ENCODE data around the gene MKI67.

Gene MKI67

DNA sequence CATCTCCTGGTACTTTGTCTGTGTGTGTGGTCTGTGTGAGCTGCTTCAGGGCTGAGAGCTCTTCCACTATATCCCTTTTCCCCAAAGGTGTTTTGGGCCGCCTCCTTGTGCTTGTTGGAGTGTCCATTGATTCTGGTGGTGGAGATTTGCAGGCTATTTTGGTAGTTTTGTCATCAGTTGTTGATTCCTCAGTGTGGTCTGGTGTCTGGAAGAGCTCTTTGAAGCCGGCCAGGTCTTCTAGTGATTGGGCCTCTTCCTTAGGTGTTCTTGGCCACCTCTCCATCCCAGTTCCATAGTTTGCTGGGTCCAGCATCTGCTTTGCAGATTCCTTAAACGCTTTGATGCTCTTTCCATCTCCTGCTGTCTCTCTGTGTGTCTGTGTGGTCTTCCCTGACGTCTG lies 20.8 kb downstream of the MKI67 start:
- Histone ChIP-seq H3K27me3 (ENCODE audit: insufficient read depth, low read depth) (no peaks in the 10 kb centered on the region), H4K20me1 (ENCODE audit: insufficient read depth) (no peaks in the 10 kb centered on the region), H3K4me2 (no peak overlapping the region), H3K9ac (no peak overlapping the region), H3K4me1 (ENCODE audit: low read depth, poor library complexity, severe bottlenecking) (no peaks in the 10 kb centered on the region), H3K27ac (no peak overlapping the region), H3K36me3 (ENCODE audit: insufficient read depth) (peaks cover 28% of the 10 kb centered on the region), H3K79me2 (ENCODE audit: insufficient read depth, low read depth) (0 out of 2 replicates have a peak, but pooled peaks cover 8% of the 10 kb centered on the region), H3K4me3 (IDR thresholded peaks at IDR 0.05; ENCODE audit: insufficient read depth, low read depth, low read length) (no peak overlapping the region), H2AFZ (ENCODE audit: low read depth) (no peak overlapping the region)
- TF ChIP-seq, protein P1, sequence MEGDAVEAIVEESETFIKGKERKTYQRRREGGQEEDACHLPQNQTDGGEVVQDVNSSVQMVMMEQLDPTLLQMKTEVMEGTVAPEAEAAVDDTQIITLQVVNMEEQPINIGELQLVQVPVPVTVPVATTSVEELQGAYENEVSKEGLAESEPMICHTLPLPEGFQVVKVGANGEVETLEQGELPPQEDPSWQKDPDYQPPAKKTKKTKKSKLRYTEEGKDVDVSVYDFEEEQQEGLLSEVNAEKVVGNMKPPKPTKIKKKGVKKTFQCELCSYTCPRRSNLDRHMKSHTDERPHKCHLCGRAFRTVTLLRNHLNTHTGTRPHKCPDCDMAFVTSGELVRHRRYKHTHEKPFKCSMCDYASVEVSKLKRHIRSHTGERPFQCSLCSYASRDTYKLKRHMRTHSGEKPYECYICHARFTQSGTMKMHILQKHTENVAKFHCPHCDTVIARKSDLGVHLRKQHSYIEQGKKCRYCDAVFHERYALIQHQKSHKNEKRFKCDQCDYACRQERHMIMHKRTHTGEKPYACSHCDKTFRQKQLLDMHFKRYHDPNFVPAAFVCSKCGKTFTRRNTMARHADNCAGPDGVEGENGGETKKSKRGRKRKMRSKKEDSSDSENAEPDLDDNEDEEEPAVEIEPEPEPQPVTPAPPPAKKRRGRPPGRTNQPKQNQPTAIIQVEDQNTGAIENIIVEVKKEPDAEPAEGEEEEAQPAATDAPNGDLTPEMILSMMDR (conservative IDR thresholded peaks at IDR 0.05; ENCODE audit: low read depth, low read length): no peak

DNA sequence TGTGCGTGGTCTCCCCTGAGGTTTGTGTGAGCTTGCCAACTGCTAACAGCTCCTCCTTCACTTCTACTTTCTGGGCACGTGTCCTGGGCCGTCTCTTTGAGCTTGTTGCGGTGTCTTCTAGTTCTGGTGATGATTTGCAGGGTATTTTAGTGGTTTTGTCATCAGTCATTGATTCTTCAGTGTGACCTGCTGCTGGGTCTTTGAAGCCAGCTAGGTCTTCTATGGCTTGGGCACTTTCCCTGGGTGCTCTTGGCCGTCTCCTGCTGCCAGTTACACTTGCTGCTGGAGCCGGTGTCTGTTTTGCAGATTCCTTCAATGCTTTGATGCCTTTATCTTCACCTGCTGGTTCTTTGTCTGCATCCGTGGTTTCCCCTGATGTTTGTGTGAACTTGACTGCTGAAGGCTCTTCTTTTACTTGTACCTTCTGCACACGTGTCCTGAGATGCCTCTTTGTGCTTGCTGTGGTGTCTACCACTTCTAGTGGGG lies 23.0 kb downstream of the MKI67 start:
- H3K4me1 ChIP-seq (ENCODE audit: low read depth, poor library complexity, severe bottlenecking): no peaks in the 10 kb centered on the region
- no peaks in the 10 kb centered on the region for H4K20me1 ChIP-seq (ENCODE audit: insufficient read depth)
- TF ChIP-seq, protein P1 (conservative IDR thresholded peaks at IDR 0.05; ENCODE audit: low read depth, low read length): no peak
- no peak overlapping the region for H3K9ac ChIP-seq
- H2AFZ ChIP-seq (ENCODE audit: low read depth): no peak overlapping the region
- no peak overlapping the region for H3K4me3 ChIP-seq (IDR thresholded peaks at IDR 0.05; ENCODE audit: insufficient read depth, low read depth, low read length)
- no peaks in the 10 kb centered on the region for H3K27me3 ChIP-seq (ENCODE audit: insufficient read depth, low read depth)
- no peak overlapping the region for H3K4me2 ChIP-seq
- H3K79me2 ChIP-seq (ENCODE audit: insufficient read depth, low read depth): 0 out of 2 replicates have a peak, but pooled peaks cover 8% of the 10 kb centered on the region
- peaks cover 10% of the 10 kb centered on the region; the same call in 1 of the 2 replicates for H3K36me3 ChIP-seq (ENCODE audit: insufficient read depth)
- no peak overlapping the region for H3K27ac ChIP-seq

DNA sequence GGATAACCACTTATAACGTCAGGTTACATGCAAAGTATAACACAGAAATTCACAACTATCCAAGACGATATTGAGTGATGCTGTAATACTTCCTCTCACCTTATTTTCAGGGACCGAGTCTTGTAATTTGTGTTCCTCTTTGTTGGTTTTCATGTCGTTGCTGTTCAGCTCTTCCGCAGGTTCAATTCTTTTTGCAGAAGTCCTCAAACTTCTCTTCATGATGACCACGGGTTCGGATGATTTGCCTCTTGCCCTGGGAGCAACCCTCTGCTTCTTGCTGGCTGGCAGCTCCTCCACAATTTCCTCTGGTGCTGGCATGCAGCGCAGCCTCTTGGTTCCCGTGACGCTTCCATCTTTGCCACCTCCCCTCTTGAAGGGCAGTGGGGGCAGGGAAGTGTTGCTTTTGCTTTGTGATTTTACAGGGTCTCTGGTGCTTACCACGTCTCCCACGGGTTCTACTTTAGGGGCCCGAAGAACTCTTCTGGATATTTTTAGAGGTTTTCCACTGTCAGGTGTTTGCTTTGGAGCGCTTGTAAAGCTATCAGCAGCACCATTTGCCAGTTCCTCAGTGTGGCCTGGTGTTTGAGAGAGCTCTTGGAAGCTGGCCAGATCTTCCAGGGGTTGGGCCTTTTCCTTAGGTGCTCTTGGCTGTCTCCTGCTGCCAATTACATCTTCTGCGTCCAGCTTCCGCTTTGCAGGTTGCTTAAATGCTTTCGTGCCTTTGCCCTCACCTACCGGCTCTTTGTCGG lies 23.6 kb downstream of the MKI67 start:
- Histone ChIP-seq H2AFZ (ENCODE audit: low read depth) (no peak overlapping the region), H4K20me1 (ENCODE audit: insufficient read depth) (no peaks in the 10 kb centered on the region), H3K4me2 (no peak overlapping the region), H3K27ac (no peak overlapping the region), H3K4me1 (ENCODE audit: low read depth, poor library complexity, severe bottlenecking) (no peaks in the 10 kb centered on the region), H3K36me3 (ENCODE audit: insufficient read depth) (peaks cover 10% of the 10 kb centered on the region; the same call in 1 of the 2 replicates), H3K27me3 (ENCODE audit: insufficient read depth, low read depth) (no peaks in the 10 kb centered on the region), H3K79me2 (ENCODE audit: insufficient read depth, low read depth) (0 out of 2 replicates have a peak, but pooled peaks cover 8% of the 10 kb centered on the region), H3K4me3 (IDR thresholded peaks at IDR 0.05; ENCODE audit: insufficient read depth, low read depth, low read length) (no peak overlapping the region), H3K9ac (no peak overlapping the region)
- TF ChIP-seq, protein P1 (conservative IDR thresholded peaks at IDR 0.05; ENCODE audit: low read depth, low read length): no peak

DNA sequence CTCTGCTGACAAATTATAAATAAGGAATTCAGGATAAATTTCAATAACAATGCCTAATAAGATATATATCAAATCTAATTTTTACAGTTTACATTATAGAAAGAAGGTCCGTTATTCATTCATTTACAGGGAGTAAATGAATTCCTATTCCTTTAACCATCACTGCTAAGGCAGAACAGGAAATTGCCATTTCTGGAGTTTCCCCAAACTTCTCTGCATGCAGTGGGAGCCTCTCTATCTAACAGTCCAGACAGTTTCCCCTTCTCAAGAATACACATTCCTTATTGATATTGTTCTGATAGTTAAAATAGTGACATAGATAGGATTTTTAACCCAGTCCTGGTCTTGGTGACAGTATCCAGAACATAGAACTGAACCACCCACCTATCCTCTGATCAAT lies 24.3 kb downstream of the MKI67 start:
- Histone ChIP-seq H3K4me3 (IDR thresholded peaks at IDR 0.05; ENCODE audit: insufficient read depth, low read depth, low read length) (no peak overlapping the region), H3K27me3 (ENCODE audit: insufficient read depth, low read depth) (no peaks in the 10 kb centered on the region), H3K27ac (no peak overlapping the region), H2AFZ (ENCODE audit: low read depth) (no peak overlapping the region), H4K20me1 (ENCODE audit: insufficient read depth) (no peaks in the 10 kb centered on the region), H3K9ac (no peak overlapping the region), H3K36me3 (ENCODE audit: insufficient read depth) (peaks cover 4% of the 10 kb centered on the region; the same call in 1 of the 2 replicates), H3K4me2 (no peak overlapping the region), H3K79me2 (ENCODE audit: insufficient read depth, low read depth) (0 out of 2 replicates have a peak, but pooled peaks cover 1% of the 10 kb centered on the region), H3K4me1 (ENCODE audit: low read depth, poor library complexity, severe bottlenecking) (no peaks in the 10 kb centered on the region)
- TF ChIP-seq, protein P1 (conservative IDR thresholded peaks at IDR 0.05; ENCODE audit: low read depth, low read length): no peak
